Measurements from ENCODE around the gene RPTOR.

GRCh38 chr17:80649672-80650330, 105.2 kb downstream of the RPTOR start:
- TF ChIP-seq CTCF (IDR thresholded peaks at IDR 0.05) (peak in 3 of 4 experiments; percentile 4 to 32 (median 22)), POLR2A (IDR thresholded peaks at IDR 0.05) (no peak)
